Activated naive CD8-positive, alpha-beta T cell (primary cell): ENCODE data around the gene DLGAP4.

Experiments used
- H3K27ac Mint-ChIP-seq: one replicate; pipeline ENCODE4 v1.8.0; 2021; ENCODE audit warnings: mixed read lengths
- H3K27me3 Mint-ChIP-seq: one replicate; pipeline ENCODE4 v1.8.0; 2021; ENCODE audit warnings: mixed read lengths
- H3K36me3 Mint-ChIP-seq: one replicate; pipeline ENCODE4 v1.8.0; 2021; ENCODE audit warnings: mixed read lengths
- H3K4me1 Mint-ChIP-seq: one replicate; pipeline ENCODE4 v1.8.0; 2021; ENCODE audit warnings: low read depth, mixed read lengths
- H3K4me3 Mint-ChIP-seq: one replicate; pipeline ENCODE4 v1.8.0; 2021; ENCODE audit warnings: mild to moderate bottlenecking, mixed read lengths
- H3K9me3 Mint-ChIP-seq: one replicate; pipeline ENCODE4 v1.8.0; 2021; ENCODE audit warnings: low read depth, mixed read lengths

The DLGAP4 gene

GRCh38 chr20:36361406-36361805, 55.3 kb downstream of the DLGAP4 start:
- Mint-ChIP-seq H3K9me3 (no peaks in the 10 kb centered on the region), H3K4me3 (no peak overlapping the region), H3K27ac (no peak overlapping the region), H3K36me3 (no peaks in the 10 kb centered on the region), H3K27me3 (peaks cover 3% of the 10 kb centered on the region), H3K4me1 (no peaks in the 10 kb centered on the region)

- no peak overlapping the region for H3K27ac Mint-ChIP-seq
- no peaks in the 10 kb centered on the region for H3K9me3 Mint-ChIP-seq
- no peaks in the 10 kb centered on the region for H3K4me1 Mint-ChIP-seq
- H3K4me3 Mint-ChIP-seq: no peak overlapping the region
- peaks cover 3% of the 10 kb centered on the region for H3K27me3 Mint-ChIP-seq
- H3K36me3 Mint-ChIP-seq: no peaks in the 10 kb centered on the region
Measured at GRCh38 chr20:36362261-36362660, 56.1 kb downstream of the DLGAP4 start.

- H3K36me3 Mint-ChIP-seq: no peaks in the 10 kb centered on the region
- H3K9me3 Mint-ChIP-seq: no peaks in the 10 kb centered on the region
- H3K4me3 Mint-ChIP-seq: no peak overlapping the region
- no peak overlapping the region for H3K27ac Mint-ChIP-seq
- no peaks in the 10 kb centered on the region for H3K27me3 Mint-ChIP-seq
- H3K4me1 Mint-ChIP-seq: no peaks in the 10 kb centered on the region
Measured at GRCh38 chr20:36362978-36363713, 57.0 kb downstream of the DLGAP4 start.

GRCh38 chr20:36364506-36364905, 58.4 kb downstream of the DLGAP4 start:
- Mint-ChIP-seq H3K4me1 (no peaks in the 10 kb centered on the region), H3K27me3 (no peaks in the 10 kb centered on the region), H3K9me3 (no peaks in the 10 kb centered on the region), H3K4me3 (no peak overlapping the region), H3K36me3 (no peaks in the 10 kb centered on the region), H3K27ac (no peak overlapping the region)

- Mint-ChIP-seq H3K27ac (no peak overlapping the region), H3K36me3 (no peaks in the 10 kb centered on the region), H3K9me3 (no peaks in the 10 kb centered on the region), H3K27me3 (no peaks in the 10 kb centered on the region), H3K4me1 (no peaks in the 10 kb centered on the region), H3K4me3 (no peak overlapping the region)
Measured at GRCh38 chr20:36366623-36367369, 60.7 kb downstream of the DLGAP4 start.

GRCh38 chr20:36367370-36367745, 61.2 kb downstream of the DLGAP4 start:
- H3K9me3 Mint-ChIP-seq: no peaks in the 10 kb centered on the region
- H3K4me1 Mint-ChIP-seq: no peaks in the 10 kb centered on the region
- H3K27ac Mint-ChIP-seq: no peak overlapping the region
- H3K4me3 Mint-ChIP-seq: no peak overlapping the region
- H3K27me3 Mint-ChIP-seq: no peaks in the 10 kb centered on the region
- H3K36me3 Mint-ChIP-seq: no peaks in the 10 kb centered on the region

- Mint-ChIP-seq H3K27me3 (no peaks in the 10 kb centered on the region), H3K4me3 (no peak overlapping the region), H3K4me1 (no peaks in the 10 kb centered on the region), H3K36me3 (no peaks in the 10 kb centered on the region), H3K27ac (no peak overlapping the region), H3K9me3 (no peaks in the 10 kb centered on the region)
Measured at GRCh38 chr20:36367907-36368799, 62.0 kb downstream of the DLGAP4 start.

GRCh38 chr20:36368869-36369268, 62.7 kb downstream of the DLGAP4 start:
- no peaks in the 10 kb centered on the region for H3K36me3 Mint-ChIP-seq
- H3K4me1 Mint-ChIP-seq: no peaks in the 10 kb centered on the region
- H3K4me3 Mint-ChIP-seq: no peak overlapping the region
- H3K27ac Mint-ChIP-seq: no peak overlapping the region
- no peaks in the 10 kb centered on the region for H3K27me3 Mint-ChIP-seq
- no peaks in the 10 kb centered on the region for H3K9me3 Mint-ChIP-seq

- no peaks in the 10 kb centered on the region for H3K4me1 Mint-ChIP-seq
- H3K27me3 Mint-ChIP-seq: peaks cover 3% of the 10 kb centered on the region
- H3K9me3 Mint-ChIP-seq: no peaks in the 10 kb centered on the region
- no peaks in the 10 kb centered on the region for H3K36me3 Mint-ChIP-seq
- no peak overlapping the region for H3K4me3 Mint-ChIP-seq
- H3K27ac Mint-ChIP-seq: no peak overlapping the region
Measured at GRCh38 chr20:36369739-36370138, 63.6 kb downstream of the DLGAP4 start.

- no peak overlapping the region for H3K4me3 Mint-ChIP-seq
- H3K27me3 Mint-ChIP-seq: peaks cover 3% of the 10 kb centered on the region
- no peaks in the 10 kb centered on the region for H3K9me3 Mint-ChIP-seq
Measured at GRCh38 chr20:36370991-36371790, 65.1 kb downstream of the DLGAP4 start.

GRCh38 chr20:36372666-36373065, 66.5 kb downstream of the DLGAP4 start:
- Mint-ChIP-seq H3K4me1 (no peaks in the 10 kb centered on the region), H3K27me3 (peaks cover 3% of the 10 kb centered on the region), H3K36me3 (no peaks in the 10 kb centered on the region), H3K27ac (no peak overlapping the region), H3K9me3 (no peaks in the 10 kb centered on the region), H3K4me3 (no peak overlapping the region)

More at GRCh38 chr20:36370991-36371790, 65.1 kb downstream of the DLGAP4 start:
- Mint-ChIP-seq H3K36me3 (no peaks in the 10 kb centered on the region), H3K27ac (no peak overlapping the region), H3K4me1 (no peaks in the 10 kb centered on the region)

- no peaks in the 10 kb centered on the region for H3K36me3 Mint-ChIP-seq
- no peaks in the 10 kb centered on the region for H3K9me3 Mint-ChIP-seq
- no peak overlapping the region for H3K27ac Mint-ChIP-seq
- peaks cover 3% of the 10 kb centered on the region for H3K27me3 Mint-ChIP-seq
- H3K4me3 Mint-ChIP-seq: no peak overlapping the region
- no peaks in the 10 kb centered on the region for H3K4me1 Mint-ChIP-seq
Measured at GRCh38 chr20:36373089-36373488, 67.0 kb downstream of the DLGAP4 start.

GRCh38 chr20:36374995-36375394, 68.9 kb downstream of the DLGAP4 start:
- peaks cover 8% of the 10 kb centered on the region for H3K27me3 Mint-ChIP-seq
- no peaks in the 10 kb centered on the region for H3K4me1 Mint-ChIP-seq
- H3K27ac Mint-ChIP-seq: no peak overlapping the region
- no peaks in the 10 kb centered on the region for H3K9me3 Mint-ChIP-seq
- no peaks in the 10 kb centered on the region for H3K36me3 Mint-ChIP-seq
- no peak overlapping the region for H3K4me3 Mint-ChIP-seq
